AG09319 (cell line): ENCODE data around the gene HOXA10.

Experiments
- DNase-seq: peaks from one replicate; pipeline ENCODE4 v3.0.0-alpha.2; 2010; ENCODE audit warnings: low read depth; ENCODE audit errors: extremely low read depth
- TF ChIP-seq, protein P1 (sequence below): IDR thresholded peaks from 2 replicates; pipeline ENCODE4 v1.5.1; 2011; ENCODE audit warnings: low read depth, mild to moderate bottlenecking, inconsistent platforms, low read length, moderate library complexity

The HOXA10 gene

DNA sequence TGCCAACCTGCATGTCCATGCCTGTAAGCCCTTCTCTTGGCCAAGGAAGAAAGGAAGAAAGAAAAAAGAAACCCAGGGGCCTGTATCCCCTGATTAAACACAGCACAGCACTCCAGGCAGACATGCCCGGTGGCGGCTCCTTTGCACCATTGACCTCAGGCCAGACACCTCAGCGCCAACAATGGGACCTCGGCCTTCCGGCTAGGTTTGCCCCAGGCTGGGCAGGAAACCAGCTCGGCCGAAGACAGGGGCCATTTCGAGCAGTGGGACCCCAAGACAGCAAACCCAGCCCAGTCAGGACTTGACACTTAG lies 2.8 kb downstream of the HOXA10 start:
- TF ChIP-seq, protein P1, sequence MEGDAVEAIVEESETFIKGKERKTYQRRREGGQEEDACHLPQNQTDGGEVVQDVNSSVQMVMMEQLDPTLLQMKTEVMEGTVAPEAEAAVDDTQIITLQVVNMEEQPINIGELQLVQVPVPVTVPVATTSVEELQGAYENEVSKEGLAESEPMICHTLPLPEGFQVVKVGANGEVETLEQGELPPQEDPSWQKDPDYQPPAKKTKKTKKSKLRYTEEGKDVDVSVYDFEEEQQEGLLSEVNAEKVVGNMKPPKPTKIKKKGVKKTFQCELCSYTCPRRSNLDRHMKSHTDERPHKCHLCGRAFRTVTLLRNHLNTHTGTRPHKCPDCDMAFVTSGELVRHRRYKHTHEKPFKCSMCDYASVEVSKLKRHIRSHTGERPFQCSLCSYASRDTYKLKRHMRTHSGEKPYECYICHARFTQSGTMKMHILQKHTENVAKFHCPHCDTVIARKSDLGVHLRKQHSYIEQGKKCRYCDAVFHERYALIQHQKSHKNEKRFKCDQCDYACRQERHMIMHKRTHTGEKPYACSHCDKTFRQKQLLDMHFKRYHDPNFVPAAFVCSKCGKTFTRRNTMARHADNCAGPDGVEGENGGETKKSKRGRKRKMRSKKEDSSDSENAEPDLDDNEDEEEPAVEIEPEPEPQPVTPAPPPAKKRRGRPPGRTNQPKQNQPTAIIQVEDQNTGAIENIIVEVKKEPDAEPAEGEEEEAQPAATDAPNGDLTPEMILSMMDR = no peak
- no peak for DNase-seq

DNA sequence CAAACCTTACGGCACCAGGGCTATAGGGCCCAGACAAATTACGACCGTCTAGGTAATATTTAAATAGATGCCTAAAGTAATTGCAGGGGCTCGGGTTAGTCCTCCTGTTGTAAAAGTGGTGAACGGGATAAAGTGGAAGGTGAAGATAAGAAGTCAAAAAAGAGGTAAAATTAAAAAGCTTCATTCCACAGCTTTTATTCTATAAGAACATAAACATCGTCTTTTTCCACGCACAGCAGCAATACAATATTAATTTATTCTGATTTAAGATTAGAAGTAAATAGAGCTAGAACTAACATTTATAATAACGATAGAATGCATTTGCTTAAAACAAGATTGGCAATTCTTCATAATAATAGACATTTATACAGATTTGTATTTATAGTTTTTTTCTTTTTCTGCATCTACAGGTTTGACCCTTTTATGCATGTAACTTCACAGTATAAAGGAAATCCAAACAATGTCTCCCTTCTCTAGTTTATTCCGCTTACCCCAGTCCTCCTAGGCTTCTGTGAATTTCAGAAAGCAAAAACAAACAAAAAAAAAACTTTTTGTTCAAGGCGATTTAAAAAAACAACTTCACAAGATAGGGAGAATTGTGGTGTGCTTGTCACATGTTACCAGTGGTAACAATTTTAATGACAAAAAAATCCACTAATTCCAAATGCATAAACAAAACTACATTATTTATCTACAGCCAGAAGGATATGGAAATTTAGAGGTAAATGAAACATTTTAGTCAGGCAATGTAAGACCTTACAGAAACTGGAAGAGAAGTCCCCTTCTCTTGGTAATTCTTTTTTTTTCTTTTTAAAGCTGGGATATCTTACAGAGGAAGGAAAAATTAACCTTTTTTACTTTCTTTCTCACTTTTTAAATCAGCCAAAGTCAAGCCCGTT lies 3.4 kb downstream of the HOXA10 start:
- TF ChIP-seq, protein P1 = no peak

DNA sequence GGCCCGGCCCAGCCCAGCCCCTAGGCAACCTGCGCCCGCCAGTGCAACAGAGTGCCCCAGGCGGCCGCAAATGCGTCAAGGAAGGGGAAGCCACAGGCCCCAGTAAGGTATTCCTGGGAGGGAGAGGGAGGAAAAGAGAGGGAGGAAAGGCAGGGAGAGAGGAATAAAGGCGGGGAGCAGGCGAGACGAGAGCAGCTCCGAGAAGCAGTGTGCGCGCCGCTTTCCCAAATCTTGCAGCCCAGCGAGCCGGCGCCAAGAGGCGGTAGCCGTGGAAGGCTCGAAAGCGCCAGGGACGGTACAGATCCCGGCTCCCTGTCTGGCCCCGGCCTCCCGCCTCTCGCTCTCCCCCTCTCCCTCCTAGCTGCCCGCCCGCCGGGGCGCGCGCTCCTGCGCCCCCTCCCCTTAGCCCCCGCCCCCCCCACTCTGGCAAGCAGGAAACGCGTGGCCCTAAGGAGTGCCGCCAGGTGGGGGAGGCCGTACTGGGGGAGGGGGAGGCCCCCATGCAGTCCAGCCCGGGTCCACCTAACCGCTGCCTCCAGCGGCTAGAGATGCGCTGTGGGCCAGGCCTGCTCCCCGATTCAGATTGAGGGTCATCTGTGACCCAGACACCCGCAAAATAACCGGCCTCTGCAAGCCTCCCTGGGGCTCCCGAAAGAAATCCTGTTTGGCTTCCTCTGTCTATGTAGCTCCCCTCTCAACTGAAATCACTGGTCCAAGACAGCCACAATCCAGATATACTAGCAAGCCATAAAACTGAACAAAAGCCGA lies 4.3 kb downstream of the HOXA10 start:
- no peak for DNase-seq
- TF ChIP-seq, protein P1 = no peak

More for the DNA sequence above, 3.4 kb downstream of the HOXA10 start:
- DNase-seq = no peak

DNA sequence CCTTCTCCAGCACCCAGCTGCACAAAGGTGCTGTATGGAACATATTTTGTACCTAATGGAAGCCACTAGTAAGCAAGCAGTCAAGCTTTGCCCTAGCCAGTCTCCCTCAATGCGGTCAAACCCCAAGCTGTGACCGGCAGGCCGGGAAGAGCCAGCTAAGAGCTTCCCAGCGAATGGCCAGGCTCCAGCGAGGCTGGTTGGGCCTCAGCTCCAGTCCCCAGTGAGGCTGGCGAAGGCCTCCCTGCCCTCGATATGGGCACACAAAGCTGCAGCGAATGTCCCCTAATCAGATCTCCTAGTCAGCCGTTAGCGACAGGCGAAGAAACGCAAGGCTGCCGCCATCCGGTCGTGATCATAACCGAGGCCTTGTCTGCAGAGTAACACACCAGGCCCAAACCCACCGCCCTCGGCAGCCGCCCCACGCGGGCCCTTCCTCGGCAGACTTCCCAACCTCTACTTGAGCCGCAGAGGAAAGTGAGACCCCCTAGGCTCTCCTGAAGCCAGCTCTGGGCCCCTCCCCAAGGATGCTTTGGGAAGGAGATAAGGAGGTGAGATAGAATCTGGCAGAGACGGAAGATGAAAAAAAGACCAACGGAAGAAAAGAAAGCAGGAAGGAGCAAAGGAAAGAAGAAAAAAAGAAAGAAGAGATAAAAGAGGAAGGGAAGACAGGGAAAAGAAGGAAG lies 5.7 kb downstream of the HOXA10 start:
- TF ChIP-seq, protein P1 = no peak
- no peak for DNase-seq

DNA sequence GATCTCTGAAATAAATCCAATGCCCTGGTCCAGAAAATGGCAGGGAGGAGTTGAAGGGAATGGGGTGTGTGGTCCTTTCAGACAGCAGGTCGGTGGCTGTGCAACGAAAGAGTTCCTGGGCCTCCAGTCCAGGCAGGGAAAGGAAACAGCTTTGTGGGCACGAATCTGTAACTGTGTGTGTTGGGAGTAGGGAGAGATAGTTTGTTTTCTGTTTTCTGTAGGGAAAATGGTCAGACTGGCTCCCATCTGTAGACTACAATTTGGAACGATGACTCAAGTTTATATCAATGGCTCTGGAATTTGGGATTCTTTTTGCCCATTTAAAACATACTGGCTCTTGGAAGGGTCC lies 6.2 kb downstream of the HOXA10 start:
- TF ChIP-seq, protein P1 = no peak

DNA sequence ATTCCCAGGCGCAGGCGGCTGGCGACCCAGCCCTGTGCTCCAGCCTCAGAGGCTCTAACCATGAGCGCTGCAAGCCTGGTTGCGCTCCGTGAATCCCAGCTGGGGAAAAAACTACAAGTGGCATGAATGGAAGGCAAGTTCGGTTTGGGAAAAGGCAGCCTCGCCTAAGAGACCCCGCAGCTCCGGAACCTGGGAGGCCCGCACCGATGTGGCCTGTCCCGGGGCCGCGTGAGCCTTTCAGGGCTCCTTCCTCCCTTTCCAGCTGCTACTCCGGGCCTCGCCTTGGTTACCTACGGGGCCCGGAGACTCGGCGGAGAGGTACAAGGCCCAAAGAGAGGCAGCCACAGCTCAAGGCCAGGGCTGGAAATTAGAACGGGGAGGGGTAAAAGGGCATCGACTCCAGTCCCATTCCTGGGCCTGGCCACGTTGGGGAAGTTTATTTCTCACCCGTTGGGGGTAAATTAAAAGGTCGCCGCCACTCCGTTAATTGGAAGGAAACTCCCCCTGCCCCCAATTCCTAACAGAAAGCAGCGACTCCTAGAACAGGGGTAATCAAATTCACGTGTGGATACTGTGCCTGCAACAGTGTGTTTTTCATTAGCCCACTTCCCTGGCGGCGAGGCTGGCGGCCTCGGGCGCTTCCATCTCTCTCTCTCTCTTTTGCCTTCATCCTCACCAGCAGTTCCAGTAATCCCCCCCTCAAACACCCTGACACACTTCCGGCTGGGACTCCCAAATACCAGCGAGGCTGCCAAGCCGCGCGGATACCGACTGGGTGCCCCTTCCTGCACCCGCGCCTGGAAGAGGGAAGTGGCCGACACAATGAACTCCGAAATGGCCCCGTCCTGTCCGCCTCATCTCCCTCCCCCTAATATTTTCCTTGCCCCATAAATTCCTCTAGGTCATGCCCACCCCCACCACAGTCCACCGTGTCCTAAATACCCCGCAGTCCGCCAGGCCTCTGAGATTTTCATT lies 7.3 kb downstream of the HOXA10 start:
- TF ChIP-seq, protein P1 = no peak

More for the DNA sequence above, 6.2 kb downstream of the HOXA10 start:
- no peak for DNase-seq

More for the DNA sequence above, 7.3 kb downstream of the HOXA10 start:
- no peak for DNase-seq
